ENCODE measurements around the gene KIF13A.

- TF ChIP-seq CTCF (IDR thresholded peaks at IDR 0.05 in 2 of 3, conservative IDR thresholded peaks at IDR 0.05 in 1 of 3; ENCODE audit: control insufficient read depth in 2 of 3, extremely low read depth in 1 of 3, insufficient read depth in 1 of 3, low read depth in 3 of 3, low read length in 3 of 3) (no peak), POLR2A (IDR thresholded peaks at IDR 0.05; ENCODE audit: low read depth, low read length) (no peak), BACH1 (IDR thresholded peaks at IDR 0.05; ENCODE audit: borderline replicate concordance) (no peak), POLR2AphosphoS5 (IDR thresholded peaks at IDR 0.05; ENCODE audit: low read length) (no peak)
These were observed 108.3 kb downstream of the KIF13A start for GRCh38 chr6:17879184-17879583.

Data from GM12878 (cell line).